COLO668 (cell line): Measurements from ENCODE around the gene ORC3.
"Not testable (repeated sequence)": the region's sequence is repeated elsewhere in the genome, so short reads cannot be mapped to it uniquely, and the experiment has no call there.

ENCODE experiments used
- DNase-seq: peaks from one replicate; lab custom pipeline; 2025; ENCODE audit not compliant: unreplicated experiment; lab: John Stamatoyannopoulos, UW

The ORC3 gene

GRCh38 chr6:87590990-87591389 lies 1.1 kb downstream of the ORC3 start:
- no peak for DNase-seq

- no peak for DNase-seq
These were observed 10.6 kb downstream of the ORC3 start for GRCh38 chr6:87600576-87600975.

- no peak for DNase-seq
These were observed 16.3 kb downstream of the ORC3 start for GRCh38 chr6:87606199-87606598.

- no peak for DNase-seq
These were observed 18.9 kb downstream of the ORC3 start for GRCh38 chr6:87608802-87609201.

GRCh38 chr6:87613018-87613417 lies 23.1 kb downstream of the ORC3 start:
- DNase-seq, result not testable (repeated sequence)

GRCh38 chr6:87617405-87617804 lies 27.5 kb downstream of the ORC3 start:
- no peak for DNase-seq

- DNase-seq, result no peak
These were observed 28.6 kb downstream of the ORC3 start for GRCh38 chr6:87618531-87618930.

GRCh38 chr6:87623248-87623647 lies 33.3 kb downstream of the ORC3 start:
- no peak for DNase-seq

GRCh38 chr6:87628424-87628823 lies 38.5 kb downstream of the ORC3 start:
- DNase-seq, result no peak

- DNase-seq, result no peak
These were observed 38.9 kb downstream of the ORC3 start for GRCh38 chr6:87628881-87629280.

- DNase-seq, result no peak
These were observed 40.8 kb downstream of the ORC3 start for GRCh38 chr6:87630746-87631145.

- DNase-seq, result no peak
These were observed 43.9 kb downstream of the ORC3 start for GRCh38 chr6:87633851-87634250.

GRCh38 chr6:87636315-87636714 lies 46.4 kb downstream of the ORC3 start:
- DNase-seq, result no peak

GRCh38 chr6:87637106-87637505 lies 47.2 kb downstream of the ORC3 start:
- no peak for DNase-seq

- DNase-seq, result no peak
These were observed 49.4 kb downstream of the ORC3 start for GRCh38 chr6:87639373-87639772.

- DNase-seq, result no peak
These were observed 51.2 kb downstream of the ORC3 start for GRCh38 chr6:87641065-87641692.

GRCh38 chr6:87645080-87645479 lies 55.1 kb downstream of the ORC3 start:
- DNase-seq, result no peak

- DNase-seq, result no peak
These were observed 63.4 kb downstream of the ORC3 start for GRCh38 chr6:87653074-87653962.

- no peak for DNase-seq
These were observed 64.2 kb downstream of the ORC3 start for GRCh38 chr6:87654122-87654521.

- DNase-seq, result no peak
These were observed 65.0 kb downstream of the ORC3 start for GRCh38 chr6:87654875-87655454.

GRCh38 chr6:87655824-87656223 lies 65.9 kb downstream of the ORC3 start:
- DNase-seq, result no peak

GRCh38 chr6:87656857-87657256 lies 66.9 kb downstream of the ORC3 start:
- no peak for DNase-seq
